B cell (primary cell): ENCODE measurements around the gene BNC2. TPM values are rescaled to one million over a fixed set of nuclear protein-coding genes. Genes with fewer than 3 reads are reported as not detected.

Source experiments
- ATAC-seq: fragments of 200-7000 bp; cut with Tn5 transposase; one replicate; pipeline ENCODE4 v1.10.0; 2021; ENCODE audit warnings: low read depth, mild to moderate bottlenecking, moderate number of reproducible peaks, moderate library complexity
- CTCF ChIA-PET: fragments of 350-600 bp; sonication (Branson Sonifier 250); formaldehyde crosslinking; loops from one replicate; lab custom pipeline; 2021; ENCODE audit warnings: antibody characterized with exemption, inconsistent platforms; lab: Charles Lee
- POLR2A ChIA-PET: fragments of 350-600 bp; sonication (Branson Sonifier 250); formaldehyde crosslinking; loops from one replicate; lab custom pipeline; 2021; ENCODE audit warnings: antibody characterized with exemption; lab: Charles Lee
- DNase-seq: peaks from one replicate; pipeline ENCODE4 v3.0.0; 2013
- H2AFZ ChIP-seq: 2 replicates; pipeline ENCODE4 v1.6.1; 2012; ENCODE audit warnings: mild to moderate bottlenecking, low read depth, low read length; ENCODE audit not compliant: insufficient read depth, poor library complexity, severe bottlenecking
- H3K27ac ChIP-seq, 2 donors: 1 replicate in 1 of 2; 2 replicates in 1 of 2; pipeline ENCODE4 v1.5.1; 2012 to 2013; ENCODE audit warnings: low read length in 2 of 2, mild to moderate bottlenecking in 2 of 2, moderate library complexity in 1 of 2
- H3K27me3 ChIP-seq, 4 experiments: fragments of 200-600 bp in 1 of 4; sonication (generic) in 1 of 4; replicated peaks in 1 of 4; 1 replicate in 2 of 4; 2 replicates in 2 of 4; pipeline versions ENCODE4 v1.6.1 to v1.7.0; 2013 to 2016; ENCODE audit warnings: low read length in 3 of 4, mild to moderate bottlenecking in 2 of 4, mixed read lengths in 1 of 4, moderate library complexity in 1 of 4; ENCODE audit not compliant: insufficient read depth in 4 of 4, control insufficient read depth in 3 of 4; ENCODE audit errors: control extremely low read depth in 1 of 4
- H3K36me3 ChIP-seq, 2 experiments: replicated peaks in 1 of 2; 1 replicate in 1 of 2; 2 replicates in 1 of 2; pipeline versions ENCODE4 v1.6.1 to v1.7.1; 2013; ENCODE audit warnings: low read length in 1 of 2; ENCODE audit not compliant: insufficient read depth in 2 of 2, control insufficient read depth in 1 of 2; ENCODE audit errors: control extremely low read depth in 1 of 2, extremely low read depth in 1 of 2
- H3K4me1 ChIP-seq, 2 donors: fragments of 200-600 bp in 1 of 2; sonication (generic) in 1 of 2; 1 replicate in 1 of 2; 2 replicates in 1 of 2; pipeline versions ENCODE4 v1.5.1 to v1.6.1; 2013 to 2017; ENCODE audit warnings: low read length in 2 of 2; ENCODE audit not compliant: control insufficient read depth in 2 of 2, insufficient read depth in 2 of 2
- H3K4me2 ChIP-seq: replicated peaks from 2 replicates; pipeline ENCODE3; 2012; ENCODE audit warnings: mild to moderate bottlenecking, low read depth, low read length; ENCODE audit not compliant: poor library complexity, severe bottlenecking
- H3K4me3 ChIP-seq, 5 experiments: fragments of 200-600 bp in 1 of 5; sonication (generic) in 1 of 5; 1 replicate in 3 of 5; 2 replicates in 2 of 5; pipeline versions ENCODE4 v1.5.1 to v1.7.0; 2011 to 2016; ENCODE audit warnings: low read length in 4 of 5, mild to moderate bottlenecking in 4 of 5, low read depth in 2 of 5, control low read depth in 1 of 5, moderate library complexity in 1 of 5; ENCODE audit not compliant: insufficient read depth in 1 of 5; ENCODE audit errors: control extremely low read depth in 1 of 5, extremely low read depth in 1 of 5
- H3K79me2 ChIP-seq: fragments of 200-600 bp; sonication (generic); one replicate; pipeline ENCODE4 v1.6.0; 2016; ENCODE audit warnings: low read length; ENCODE audit not compliant: control insufficient read depth, insufficient read depth
- H3K9ac ChIP-seq: fragments of 200-600 bp; sonication (generic); 2 replicates; pipeline ENCODE4 v1.6.1; 2017; ENCODE audit warnings: mild to moderate bottlenecking, low read length, moderate library complexity
- H3K9me3 ChIP-seq, 3 donors: one replicate each; pipeline versions ENCODE4 v1.6.1 to v1.7.1; 2013; ENCODE audit warnings: low read length in 2 of 3; ENCODE audit not compliant: control insufficient read depth in 2 of 3, insufficient read depth in 1 of 3; ENCODE audit errors: control extremely low read depth in 1 of 3
- H4K20me1 ChIP-seq: 2 replicates; pipeline ENCODE4 v1.6.0; 2012; ENCODE audit warnings: mild to moderate bottlenecking, low read length; ENCODE audit not compliant: insufficient read depth, control insufficient read depth, poor library complexity, severe bottlenecking
- H3K27ac Mint-ChIP-seq: one replicate; pipeline ENCODE4 v1.8.0; 2021; ENCODE audit warnings: mixed read lengths
- H3K27me3 Mint-ChIP-seq: one replicate; pipeline ENCODE4 v1.8.0; 2021; ENCODE audit warnings: mixed read lengths
- H3K4me1 Mint-ChIP-seq: one replicate; pipeline ENCODE4 v1.8.0; 2021; ENCODE audit warnings: mixed read lengths
- H3K4me3 Mint-ChIP-seq: one replicate; pipeline ENCODE4 v1.8.0; 2021; ENCODE audit warnings: mixed read lengths
- H3K9me3 Mint-ChIP-seq: one replicate; pipeline ENCODE4 v1.8.0; 2022; ENCODE audit warnings: mixed read lengths; ENCODE audit not compliant: insufficient read depth
- EZH2 ChIP-seq: IDR thresholded peaks from 2 replicates; pipeline ENCODE4 v1.6.1; 2012; ENCODE audit warnings: borderline replicate concordance, low read depth, mild to moderate bottlenecking, moderate library complexity, low read length; ENCODE audit not compliant: insufficient read depth, poor library complexity, severe bottlenecking
- WGBS: methylation state at CpG from one replicate; pipeline ENCODE4 v1.1.5; 2013; ENCODE audit warnings: missing lambda C conversion rate; ENCODE audit not compliant: insufficient coverage; 5-methylcytosine and 5-hydroxymethylcytosine counted together
- intact Hi-C: fragments of 100-400 bp; cut with micrococcal nuclease; formaldehyde crosslinking; loops from one replicate; pipeline ENCODE4 v1.10.0; 2022
- polyA plus RNA-seq: library from polyadenylated mRNA; depleted of rRNA; stranded (reverse); fragments of >200 nt; gene quantifications from 2 replicates; pipeline ENCODE4 v1.2.3, GENCODE V29; 2012
- total RNA-seq, 2 donors: library from RNA; stranded (reverse); fragments of 120-200 nt in 1 of 2; gene quantifications; 1 replicate in 1 of 2; 2 replicates in 1 of 2; pipeline versions ENCODE4 v1.2.3 to v1.2.4, GENCODE V29; 2013 to 2022
- TF ChIP-seq, protein P1 (sequence below): fragments of 200-600 bp; IDR thresholded peaks from one replicate; pipeline ENCODE4 v1.8.0; 2022; ENCODE audit warnings: antibody characterized with exemption, mild to moderate bottlenecking

Gene BNC2
- total and polyA plus RNA-seq, 2 donors (not counting 1 experiment from before 2014, with no cell fraction given) = 0.01 TPM; not detected in 1

DNA sequence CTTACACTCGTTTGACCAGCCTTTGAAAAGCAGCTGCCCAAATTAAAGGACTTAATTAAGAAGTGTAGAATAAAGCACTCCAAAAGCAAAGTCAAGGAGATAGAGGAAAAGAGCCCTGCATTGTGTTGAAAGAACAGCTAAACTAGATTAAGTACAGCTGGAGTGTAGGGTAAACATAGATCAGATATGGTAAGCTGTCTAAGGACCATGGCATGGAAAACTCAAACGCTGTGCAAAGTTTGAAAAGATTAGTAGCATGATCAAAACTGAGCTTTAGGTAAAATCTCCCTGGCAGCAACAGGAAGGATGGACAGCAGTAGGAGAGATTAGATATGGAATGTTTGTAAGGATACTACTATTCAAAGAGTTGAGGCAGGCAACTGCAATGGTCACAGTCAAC lies 55.4 kb downstream of the BNC2 start:
- Histone ChIP-seq H3K4me2 (no peak overlapping the region), H3K27me3 (no peaks in the 10 kb centered on the region), H3K79me2 (no peaks in the 10 kb centered on the region), H2AFZ (no peak overlapping the region), H4K20me1 (no peaks in the 10 kb centered on the region), H3K27ac (no peak overlapping the region), H3K4me3 (no peak overlapping the region), H3K9me3 (peaks cover 0 to under 1% (median 0%) of the 10 kb centered on the region in 3 donors), H3K4me1 (no peaks in the 10 kb centered on the region), H3K36me3 (no peaks in the 10 kb centered on the region), H3K9ac (no peak overlapping the region)
- Mint-ChIP-seq H3K4me3 (no peak overlapping the region), H3K27me3 (no peaks in the 10 kb centered on the region), H3K4me1 (no peaks in the 10 kb centered on the region), H3K9me3 (no peaks in the 10 kb centered on the region), H3K27ac (no peak overlapping the region)
- POLR2A ChIA-PET = no interaction called here
- DNase-seq (no peak), ATAC-seq (no peak)
- WGBS = 89% methylated on average over 1 of the region's 2 CpGs
- intact Hi-C loops = no loop called here
- TF ChIP-seq, protein P1, sequence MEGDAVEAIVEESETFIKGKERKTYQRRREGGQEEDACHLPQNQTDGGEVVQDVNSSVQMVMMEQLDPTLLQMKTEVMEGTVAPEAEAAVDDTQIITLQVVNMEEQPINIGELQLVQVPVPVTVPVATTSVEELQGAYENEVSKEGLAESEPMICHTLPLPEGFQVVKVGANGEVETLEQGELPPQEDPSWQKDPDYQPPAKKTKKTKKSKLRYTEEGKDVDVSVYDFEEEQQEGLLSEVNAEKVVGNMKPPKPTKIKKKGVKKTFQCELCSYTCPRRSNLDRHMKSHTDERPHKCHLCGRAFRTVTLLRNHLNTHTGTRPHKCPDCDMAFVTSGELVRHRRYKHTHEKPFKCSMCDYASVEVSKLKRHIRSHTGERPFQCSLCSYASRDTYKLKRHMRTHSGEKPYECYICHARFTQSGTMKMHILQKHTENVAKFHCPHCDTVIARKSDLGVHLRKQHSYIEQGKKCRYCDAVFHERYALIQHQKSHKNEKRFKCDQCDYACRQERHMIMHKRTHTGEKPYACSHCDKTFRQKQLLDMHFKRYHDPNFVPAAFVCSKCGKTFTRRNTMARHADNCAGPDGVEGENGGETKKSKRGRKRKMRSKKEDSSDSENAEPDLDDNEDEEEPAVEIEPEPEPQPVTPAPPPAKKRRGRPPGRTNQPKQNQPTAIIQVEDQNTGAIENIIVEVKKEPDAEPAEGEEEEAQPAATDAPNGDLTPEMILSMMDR = no peak
- no peak for TF ChIP-seq EZH2
- CTCF ChIA-PET = no interaction called here

DNA sequence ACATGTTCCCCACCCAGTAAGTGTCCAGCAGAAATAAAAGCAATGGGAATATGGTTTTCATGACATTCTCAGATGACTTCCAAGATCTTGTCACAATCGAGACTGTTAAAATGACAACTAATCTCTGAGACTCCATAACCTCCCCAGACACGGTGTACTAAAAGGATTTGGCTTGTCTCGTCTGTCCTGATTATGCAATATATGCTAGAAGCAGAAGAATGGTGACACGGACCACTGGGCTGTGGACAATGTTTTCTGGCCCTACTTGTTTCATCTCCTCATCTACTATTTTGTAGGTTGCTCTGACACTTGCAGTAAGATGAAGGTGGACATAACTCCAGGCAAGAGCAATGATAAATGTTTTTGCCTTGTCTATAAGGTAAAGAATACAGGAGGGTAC lies 56.6 kb downstream of the BNC2 start:
- H3K27me3 Mint-ChIP-seq = no peaks in the 10 kb centered on the region
- CTCF ChIA-PET = no interaction called here

More for the DNA sequence above, 56.6 kb downstream of the BNC2 start:
- ATAC-seq = no peak
- Histone ChIP-seq H3K79me2 (no peaks in the 10 kb centered on the region), H2AFZ (no peak overlapping the region), H3K27me3 (no peaks in the 10 kb centered on the region), H3K9ac (no peak overlapping the region), H4K20me1 (no peaks in the 10 kb centered on the region), H3K9me3 (no peaks in the 10 kb centered on the region), H3K36me3 (no peaks in the 10 kb centered on the region), H3K4me2 (no peak overlapping the region), H3K4me3 (no peak overlapping the region), H3K27ac (no peak overlapping the region), H3K4me1 (no peaks in the 10 kb centered on the region)
- 80% methylated on average over 1 of the region's 4 CpGs for WGBS
- H3K4me3 Mint-ChIP-seq = no peak overlapping the region
- no peaks in the 10 kb centered on the region for H3K9me3 Mint-ChIP-seq
- intact Hi-C loops = no loop called here
- H3K4me1 Mint-ChIP-seq = no peaks in the 10 kb centered on the region
- POLR2A ChIA-PET = no interaction called here
- H3K27ac Mint-ChIP-seq = no peak overlapping the region
- no peak for DNase-seq
- TF ChIP-seq, protein P1 = no peak
- TF ChIP-seq EZH2 = no peak
